ENCODE data around the gene NRARP. TPM values are rescaled to one million over a fixed set of nuclear protein-coding genes. Genes with fewer than 3 reads are reported as not detected.
A peak's percentile ranks its signal among the peaks of the same experiment; 100 is the strongest.

Gene NRARP
- total RNA-seq, 1 donor from 2014 or later = 20.4 TPM

DNA sequence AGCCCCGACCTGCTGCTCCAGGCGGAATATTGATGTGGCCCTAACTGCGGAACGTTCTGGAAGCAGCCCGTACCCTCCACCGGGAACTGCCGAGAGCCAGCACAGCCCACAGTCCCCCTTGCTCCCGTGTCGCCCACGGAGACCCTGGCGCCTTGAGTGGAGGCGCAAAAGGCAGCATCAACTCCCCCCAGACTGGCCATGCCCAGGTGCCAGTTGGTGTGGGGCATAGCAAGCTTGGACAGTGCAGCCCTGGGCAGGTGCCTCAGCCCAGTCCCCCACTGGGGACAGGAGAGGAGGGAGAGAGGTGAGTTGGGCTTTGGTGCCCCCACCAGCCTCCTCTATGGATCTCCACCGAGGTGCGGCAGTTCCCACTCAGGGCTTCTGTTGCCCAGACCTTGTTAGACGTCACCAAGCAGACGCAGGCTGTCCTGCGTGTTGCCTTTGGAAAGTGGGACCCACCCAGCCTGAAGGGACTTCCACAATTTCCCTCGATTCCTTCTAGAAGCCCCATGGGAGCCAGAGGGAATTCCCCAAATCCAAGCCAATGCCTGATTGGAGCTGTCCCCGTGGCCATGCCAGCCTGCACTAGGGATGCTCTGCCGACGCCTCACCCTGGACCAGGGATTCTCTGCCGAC lies 19.8 kb upstream of the NRARP start:
- ATAC-seq = no peak

DNA sequence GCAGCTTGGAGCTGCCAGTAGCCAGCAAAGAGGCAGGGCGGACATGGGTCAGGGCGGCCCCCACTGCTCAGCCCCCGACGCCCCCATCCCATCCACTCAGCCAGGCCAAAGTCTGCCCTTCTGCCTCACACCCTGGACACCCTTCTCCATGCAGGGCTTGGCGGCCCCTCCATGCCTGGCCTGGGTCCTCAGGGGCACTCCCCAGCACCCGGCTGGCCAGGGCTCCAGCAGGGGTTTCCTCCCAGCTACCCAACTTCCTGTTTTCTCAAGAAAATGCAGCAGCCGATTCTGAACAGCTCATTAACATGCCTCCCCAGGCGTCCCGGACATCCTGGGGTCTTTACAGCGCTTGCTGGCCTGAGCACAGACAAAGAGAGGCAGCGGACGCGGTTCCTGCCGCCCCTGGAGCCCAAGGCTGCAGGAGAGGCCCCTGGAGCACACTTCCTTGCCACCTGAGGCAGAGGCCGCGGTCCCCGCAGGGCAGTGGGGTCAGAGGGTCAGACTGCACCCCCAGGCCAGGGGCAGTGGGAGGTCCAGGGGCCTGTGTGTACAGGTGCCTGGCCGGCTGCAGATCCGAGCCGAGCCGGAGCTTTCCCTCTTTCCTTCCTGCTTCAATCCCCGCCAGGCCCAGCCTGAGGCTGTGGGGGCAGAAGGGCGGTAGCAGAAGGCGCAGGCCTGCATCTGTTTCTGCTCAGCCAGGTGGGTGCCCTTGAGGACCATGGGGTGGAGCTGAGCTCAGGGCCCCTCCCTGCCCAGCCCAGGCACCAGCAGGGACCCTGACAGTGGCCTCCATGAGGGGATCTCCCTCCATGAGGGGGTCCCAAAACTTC lies 18.7 kb upstream of the NRARP start:
- ATAC-seq = peak; percentile 1

DNA sequence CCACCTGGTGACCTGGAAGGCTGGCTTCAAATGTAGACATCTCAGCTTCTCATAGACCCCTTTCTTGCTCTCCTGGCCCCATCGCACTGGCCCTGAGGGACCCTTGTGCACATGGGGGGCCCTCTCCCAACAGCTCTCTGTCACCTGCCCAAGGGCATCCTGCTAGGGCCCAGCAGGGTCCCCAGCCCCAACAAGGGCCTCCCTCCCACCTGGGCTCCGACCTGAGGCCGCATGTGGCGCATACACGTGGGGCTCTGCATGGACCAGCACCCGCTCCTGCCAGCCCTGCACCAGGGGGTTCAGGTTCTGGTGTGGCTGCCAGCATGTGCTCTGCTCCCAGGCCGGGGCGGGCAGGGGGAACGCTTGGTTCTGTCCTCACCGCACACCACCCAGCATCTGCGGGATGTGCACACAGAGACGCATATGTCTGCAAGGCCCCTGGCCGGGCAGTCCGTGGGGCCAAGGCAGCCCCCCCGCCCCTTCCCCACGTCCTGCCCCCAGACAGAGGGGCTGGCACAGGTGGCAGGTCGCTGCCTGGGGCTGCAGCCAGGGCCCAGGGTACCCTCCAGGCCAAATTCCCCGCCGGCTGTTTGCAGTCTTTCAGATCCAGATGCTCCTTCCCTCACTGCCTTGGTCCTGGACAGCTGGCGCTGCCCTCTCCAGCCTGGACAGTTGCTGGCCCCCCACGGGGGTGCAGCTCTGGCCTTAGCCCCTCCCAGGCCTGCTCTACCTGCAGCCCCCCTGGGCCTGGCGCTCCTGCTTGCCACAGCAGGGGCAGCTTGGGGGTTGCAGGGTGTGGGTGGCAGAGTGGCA lies 17.9 kb upstream of the NRARP start:
- no peak for ATAC-seq

DNA sequence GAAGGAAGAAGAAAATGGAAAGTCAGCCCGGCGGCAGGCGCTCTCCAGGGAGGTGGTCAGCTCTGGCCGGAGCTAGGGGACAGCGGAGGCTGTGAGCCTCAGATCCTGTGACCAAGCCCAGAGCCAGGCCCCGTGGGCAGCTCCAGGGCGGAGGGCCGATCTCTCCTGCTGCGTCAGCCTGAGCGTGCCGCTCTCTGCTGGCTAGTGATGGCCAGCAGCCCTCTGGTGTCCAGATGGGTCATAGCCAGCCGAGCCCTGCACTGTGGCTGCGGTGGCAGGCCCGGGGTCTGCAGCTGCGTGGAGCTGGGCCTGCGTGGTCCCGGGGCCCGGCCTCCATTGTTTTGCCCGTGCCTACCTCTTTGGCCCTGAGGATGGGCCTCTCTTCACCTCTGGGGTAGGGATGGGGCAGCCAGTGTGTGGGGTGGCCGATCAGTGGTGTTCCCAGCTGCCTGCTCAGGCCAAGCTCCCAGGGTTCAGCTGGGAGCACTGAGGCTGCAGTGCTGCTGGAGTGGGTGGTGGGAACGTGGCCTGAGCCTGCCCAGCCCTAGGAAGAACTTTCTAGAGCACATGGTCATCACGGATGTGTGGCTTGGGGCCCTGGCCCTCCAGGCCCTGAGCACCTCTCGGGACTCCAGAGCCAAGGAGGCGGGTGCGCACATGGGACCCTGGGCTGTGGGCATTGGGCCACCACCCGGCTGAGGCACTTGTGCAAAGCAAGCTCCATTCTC lies 17.1 kb upstream of the NRARP start:
- peak; percentile 6 for ATAC-seq

DNA sequence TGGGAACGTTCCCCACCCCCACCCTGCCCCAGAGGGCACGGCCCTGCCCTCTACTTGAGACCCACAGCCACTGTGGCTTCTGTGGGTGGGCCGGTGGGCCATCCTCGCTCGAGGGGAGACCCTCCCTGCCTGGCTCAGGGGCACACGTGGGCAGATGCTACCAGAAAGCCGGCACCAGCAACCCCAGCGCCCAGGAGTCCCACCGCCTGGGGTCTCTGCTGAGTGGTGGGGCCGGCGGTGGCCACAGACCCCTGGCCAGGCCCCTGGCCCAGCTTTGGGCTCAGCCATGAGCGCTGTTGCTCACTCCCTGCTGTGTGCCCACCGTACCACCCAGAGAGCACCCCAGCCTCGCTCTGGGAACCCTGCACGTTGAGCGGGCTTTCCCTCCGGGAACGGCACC lies 16.5 kb upstream of the NRARP start:
- no peak for ATAC-seq

DNA sequence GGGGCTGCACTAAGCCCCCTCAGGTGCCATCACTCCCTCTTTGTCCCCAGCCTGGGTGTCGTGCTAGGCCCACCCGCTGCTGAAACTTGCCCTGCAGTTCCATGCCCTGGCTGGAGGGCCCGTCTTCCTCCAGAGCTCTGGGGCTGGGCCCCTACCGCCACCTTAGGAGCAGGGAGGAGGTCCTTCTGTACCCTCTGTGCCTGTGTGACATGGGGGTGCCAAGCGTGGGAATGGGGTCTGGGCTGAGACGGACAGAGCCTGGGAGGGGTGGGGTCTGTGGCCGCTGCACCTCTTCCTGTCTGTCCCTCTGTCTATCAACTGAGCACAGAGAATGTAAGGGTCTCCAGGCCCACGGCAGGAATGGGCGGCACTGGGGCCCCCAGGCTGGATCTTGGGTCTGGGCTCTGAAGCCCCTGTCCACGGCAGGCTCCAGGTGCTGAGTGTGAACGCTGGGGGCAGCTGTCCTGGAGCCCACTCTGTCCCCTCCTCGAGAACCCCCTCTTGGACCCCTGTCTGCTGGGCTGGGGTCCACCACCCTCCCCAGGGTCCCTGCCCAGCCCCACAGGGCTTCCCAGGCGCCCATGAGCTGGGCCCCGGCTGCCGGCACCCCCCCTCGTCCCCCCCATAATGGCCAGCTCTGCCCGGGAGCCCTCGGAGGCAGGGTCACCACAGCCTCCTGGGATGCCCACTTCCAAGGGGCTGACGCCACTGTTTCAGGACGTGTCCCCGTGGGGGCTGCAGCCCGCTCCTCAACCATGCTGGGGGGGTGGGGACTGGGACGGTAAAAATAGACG lies 15.8 kb upstream of the NRARP start:
- ATAC-seq = no peak

DNA sequence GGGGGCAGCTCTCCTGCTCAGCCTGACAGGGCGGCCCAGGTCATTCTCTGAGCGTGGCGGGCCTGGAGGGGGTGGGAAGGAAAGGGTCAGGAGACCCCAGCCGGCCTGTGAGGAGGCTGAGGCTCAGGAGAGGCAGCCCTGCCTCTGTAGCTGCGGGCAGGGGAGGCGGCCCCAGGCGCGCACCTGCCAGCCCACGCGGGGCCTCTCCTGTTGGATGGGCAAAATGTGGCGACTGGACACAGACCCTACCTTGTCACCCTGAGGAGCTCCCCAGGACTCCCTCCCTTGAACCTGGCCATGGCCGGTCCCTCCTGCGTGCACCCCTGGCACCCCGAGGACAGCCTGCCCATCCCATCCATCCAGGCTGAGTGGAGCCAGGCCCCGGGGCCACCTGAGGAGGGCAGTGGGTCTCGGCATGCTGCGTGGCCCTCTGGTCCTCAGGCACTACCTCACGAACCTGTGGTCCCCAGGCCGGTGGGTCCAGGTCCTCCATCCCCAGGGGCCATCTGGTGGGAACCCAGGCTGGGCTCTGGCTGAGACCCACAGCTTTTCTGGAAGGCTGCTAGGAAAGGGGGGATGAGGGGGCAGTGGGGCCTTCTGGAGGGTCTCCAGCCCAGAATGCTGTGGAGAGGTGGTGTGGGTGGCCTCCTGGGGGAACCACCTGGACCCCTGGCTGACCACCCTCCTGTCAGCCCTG lies 15.1 kb upstream of the NRARP start:
- no peak for ATAC-seq

DNA sequence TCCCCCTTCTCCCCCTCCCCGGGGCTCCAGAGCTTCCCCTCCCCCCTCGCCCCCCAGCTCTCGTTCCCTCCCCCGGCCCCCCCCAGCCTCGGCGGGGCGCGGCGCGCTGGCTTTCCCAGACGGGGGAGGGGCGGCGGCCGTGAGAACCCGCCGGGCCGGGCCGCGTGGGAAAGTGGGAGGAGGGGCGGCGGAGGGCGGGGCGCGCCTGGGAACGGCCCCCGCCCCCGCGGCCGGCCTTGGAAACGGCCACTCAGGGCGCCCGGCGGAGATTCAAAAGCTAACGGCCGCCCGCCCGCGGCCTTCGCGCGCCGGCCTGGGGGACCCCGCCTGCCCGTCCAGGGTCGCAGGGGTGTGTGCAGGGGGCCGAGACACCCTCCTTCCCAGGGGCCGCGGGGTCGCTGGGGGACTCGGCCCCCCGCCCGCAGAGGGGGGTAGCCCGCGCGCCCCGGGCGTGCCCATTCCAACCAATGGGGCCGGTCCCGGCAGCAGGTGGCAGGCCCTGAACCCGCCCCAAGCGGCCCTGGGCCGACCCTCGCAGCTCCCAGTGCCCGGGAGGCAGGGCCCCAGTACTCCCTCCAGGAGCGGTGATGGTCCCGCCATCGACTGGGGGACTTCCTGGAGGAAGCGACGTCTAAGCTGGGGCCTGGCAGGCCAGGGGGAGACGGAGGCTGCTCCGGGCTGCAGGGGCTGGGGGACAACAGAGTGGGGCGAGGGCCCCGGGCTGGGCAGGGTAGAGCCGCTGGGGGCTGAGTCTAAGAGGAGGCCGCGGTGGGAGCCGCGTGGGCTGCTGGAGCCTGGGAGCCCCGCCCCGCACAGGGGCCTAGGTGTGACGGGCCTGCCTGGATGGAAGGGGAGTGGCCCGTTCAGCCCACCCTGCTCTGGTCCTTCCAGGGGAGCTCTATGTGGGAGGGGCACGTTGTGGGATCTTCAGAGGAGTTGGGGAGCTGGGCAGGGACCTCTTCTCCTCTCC lies 14.2 kb upstream of the NRARP start:
- ATAC-seq = no peak

DNA sequence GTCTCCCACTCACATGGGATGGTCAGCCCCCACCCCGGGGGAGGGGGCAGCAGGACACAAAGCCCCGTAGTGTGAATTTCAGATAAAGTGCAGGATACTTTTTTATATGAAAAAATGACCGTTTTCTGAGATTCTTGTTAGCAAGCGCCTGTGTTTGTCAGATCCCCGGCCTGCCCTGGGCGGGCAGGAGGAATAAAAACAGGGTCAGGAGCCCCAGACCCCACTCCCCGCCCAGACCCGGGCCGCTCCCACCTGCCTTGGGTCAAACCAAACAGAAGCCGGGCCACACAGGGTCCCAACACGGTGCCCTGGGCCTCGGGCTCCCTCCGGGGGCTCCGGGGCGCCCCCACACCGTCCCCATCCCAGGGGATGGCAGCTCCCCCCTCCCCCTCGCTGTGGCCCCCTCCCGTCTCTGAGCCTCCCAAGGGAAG lies 13.5 kb upstream of the NRARP start:
- no peak for ATAC-seq

DNA sequence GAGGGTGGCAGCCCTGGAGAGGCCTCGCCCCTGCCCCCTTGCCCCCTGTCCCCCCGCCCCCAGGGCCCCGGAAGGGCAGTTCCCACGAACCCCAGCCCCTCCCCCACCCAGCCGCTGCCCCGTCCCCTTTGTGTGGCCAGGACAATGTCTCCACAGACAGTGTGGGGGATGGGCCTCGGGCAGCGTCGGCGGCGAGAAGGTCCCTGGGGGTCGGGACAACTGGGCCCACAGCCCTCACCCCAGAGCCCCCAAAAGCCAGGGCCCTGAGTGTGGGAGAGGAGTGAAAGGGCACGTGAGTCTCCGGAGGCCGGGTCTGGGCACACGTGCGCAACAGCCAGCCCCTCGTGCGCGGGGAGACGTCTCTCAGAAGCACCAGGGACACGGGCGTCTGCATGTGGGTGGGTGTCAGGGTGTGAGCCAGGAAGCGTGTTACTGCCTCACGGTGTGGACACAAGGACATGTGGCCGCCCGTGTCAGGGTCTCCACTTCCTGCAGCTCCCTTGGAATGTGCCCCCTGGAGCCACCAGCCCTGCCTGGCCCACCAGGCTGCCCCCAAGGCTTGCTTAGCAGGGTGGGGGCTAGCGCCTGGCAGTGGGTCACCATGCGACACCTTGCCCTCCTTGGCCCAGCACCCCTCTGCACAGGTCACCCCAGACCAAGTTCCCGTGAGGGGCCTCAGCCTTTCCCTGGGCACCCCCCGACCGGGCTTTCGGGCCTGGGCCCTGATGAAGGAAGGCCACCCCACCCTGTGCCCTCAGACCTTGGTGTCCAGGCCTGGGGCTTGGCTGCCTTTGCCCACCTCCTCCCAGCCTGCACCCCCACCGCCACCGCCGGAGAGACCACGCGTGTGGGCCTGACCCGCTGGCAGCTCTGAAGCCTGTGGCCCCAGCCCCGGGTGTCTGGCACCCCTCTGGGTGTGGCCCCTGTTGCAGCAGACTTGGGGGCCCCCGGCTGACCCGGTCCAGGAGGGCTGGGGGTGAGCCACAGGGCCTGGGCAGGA lies 12.8 kb upstream of the NRARP start:
- ATAC-seq = no peak

DNA sequence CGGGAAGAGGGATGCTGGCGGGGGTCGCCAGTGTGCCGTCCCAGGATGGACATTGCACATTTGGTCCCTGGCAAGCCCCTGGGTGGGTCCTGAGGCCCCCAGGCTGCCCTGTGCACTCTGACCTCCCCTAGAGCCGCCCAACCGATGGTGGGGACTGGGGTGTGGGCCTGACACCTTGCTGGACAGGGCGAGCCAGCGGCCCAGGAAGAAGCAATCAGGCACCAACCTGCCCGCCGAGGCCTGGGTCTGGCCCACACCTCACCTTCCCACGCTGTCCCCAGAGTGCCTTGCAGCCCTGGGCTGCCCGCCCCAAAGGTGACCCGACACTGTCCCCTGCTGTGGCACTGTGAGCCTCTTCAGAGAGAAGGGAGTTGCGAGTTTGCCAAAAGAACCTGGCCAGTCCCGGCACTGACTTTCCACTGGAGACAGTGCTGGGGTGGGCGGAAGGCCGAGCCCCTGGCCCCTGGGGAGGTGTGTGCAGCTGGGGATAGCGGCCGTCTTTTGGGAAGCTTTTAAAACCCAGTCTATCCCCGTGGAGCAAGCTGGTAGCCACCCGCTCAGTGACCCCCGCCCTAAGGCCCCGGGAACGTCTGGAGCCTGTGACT lies 12.0 kb upstream of the NRARP start:
- ATAC-seq = no peak

DNA sequence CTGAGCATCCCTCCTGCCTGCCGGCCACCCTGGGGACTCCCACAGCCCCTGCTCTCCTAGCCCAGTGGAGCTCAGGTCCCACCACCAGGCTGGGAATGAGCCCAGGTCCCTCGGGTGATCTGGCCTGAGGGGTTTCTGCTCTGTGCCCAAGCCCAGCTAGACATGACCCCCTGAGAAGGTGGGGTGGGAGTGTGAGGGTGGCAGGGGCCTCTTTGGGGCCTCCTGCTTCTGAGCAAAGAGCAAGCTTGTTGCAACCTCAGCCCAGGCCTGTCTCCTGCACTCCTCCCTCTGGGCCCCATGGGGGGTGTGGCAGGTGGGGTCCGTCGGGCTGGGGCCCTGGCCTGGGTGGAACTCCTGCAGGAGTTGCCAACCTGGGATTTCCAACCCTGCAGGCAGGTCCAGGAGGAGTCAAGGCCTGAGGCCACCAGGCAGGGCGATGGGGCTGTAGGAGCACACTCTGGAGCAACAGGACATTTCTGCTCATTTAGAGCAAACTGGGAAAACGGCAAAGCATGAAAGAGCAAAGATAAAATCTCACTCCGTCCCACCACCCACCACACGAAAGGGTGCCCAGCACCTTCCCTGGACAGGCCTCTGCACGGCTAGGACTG lies 11.4 kb upstream of the NRARP start:
- ATAC-seq = no peak

DNA sequence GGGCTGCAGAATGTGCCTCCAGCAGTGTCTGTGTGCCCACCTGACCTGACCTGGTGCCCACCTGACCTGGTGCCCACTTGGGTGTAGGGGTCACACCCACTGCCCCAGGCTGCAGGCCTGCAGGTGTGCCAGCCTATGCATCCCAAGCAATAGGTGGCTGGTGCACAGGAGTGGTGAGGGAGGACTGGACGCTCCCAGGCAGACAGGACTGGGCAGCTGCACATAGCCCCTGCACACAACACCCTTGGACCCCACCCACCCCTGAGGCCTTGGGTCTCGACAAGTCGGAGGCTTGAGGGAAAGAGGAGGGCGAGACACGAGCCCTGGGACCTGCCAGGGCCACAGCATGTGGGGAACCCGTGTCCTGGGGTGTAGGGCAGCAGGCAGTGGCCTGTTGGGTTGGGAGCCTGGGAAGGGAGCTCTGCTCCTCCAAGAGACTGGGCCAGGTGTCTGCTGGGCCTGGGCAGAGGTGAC lies 10.8 kb upstream of the NRARP start:
- no peak for ATAC-seq

DNA sequence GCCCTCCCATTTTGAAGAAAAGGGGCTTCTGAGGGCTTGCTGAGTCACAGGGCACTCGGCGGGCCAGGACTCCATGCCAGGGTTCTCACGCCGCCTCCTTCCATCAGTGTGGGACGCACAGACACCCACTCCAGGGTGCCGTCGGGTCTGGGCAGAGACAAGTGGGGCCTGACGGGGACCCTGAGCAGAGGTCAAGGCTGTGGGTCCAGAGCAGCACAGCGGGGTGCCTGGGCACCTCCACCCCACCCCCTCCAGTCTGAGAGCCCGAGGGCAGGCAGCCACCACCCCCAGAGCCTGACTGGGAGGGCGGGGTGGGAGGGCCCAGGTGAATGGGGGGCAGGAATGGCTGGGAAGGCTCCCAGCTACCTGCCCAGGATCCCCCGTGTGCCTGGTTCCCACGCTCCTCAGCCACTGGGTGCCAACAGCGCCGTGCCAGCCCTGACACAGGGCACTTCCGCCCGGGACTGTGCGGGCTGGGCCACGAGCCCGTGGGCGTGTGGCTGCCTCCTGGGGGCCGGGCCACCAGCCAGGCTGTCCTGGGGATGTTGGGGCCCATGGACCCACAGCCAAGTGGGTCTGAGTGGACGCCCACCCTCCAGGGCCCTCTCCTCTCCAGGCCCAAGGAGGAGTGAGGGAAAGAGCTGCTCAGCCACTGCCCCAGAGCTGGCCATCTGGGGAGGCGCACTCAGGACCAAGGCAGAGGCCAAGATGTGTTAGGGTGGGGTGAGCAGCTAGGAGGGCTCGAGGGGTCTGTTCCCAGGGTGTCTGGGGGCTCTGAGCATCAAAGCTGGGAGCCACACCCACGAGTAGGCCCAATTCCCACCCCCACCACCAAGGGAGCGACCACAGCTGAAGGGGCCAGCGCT lies 10.1 kb upstream of the NRARP start:
- peak; percentile 49 for ATAC-seq

DNA sequence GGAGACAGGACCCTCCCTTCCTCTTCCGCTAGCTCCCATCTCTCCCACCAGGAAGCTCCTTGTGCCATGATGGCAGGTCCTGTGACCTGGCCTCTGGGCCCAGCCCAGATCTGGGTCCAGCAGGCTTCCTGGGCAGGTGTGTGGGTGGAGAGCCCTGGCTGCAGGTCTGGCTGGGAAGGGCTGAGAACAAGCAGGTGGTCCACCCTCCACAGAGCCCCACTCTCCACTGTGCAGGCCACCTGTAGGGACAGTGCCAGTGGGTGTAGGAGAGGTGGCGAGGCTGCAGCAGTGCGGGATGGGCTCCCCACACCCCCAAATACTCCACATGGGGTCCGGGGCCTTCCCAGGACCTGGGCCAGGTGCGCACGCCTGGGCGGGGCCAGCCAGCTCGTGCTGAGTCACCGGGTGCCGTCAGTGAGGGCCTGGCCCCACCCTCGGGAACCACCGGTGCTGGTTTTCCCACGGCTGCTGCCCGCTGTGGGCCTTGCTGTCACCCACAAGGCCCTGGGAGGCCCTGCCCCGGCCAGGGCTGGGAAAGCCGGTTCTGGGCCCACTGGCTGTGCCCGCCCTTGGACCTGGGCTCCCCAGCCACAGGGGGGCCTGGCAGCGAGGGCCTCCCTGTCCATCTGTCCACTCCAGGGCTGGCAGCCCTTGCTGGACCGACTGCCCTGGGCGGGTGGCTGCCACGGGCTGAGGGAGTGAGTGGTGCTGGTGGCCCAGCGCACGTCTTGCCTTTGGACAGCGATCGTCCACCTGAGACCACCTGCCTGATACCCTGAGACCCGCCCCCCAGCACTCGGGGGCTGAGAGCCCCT lies 9.3 kb upstream of the NRARP start:
- ATAC-seq = peak; percentile 83

Measured in esophagus mucosa (tissue), 1 donor.